Activated CD4-positive, alpha-beta T cell treated with anti-CD3 and anti-CD28 coated beads, Interleukin-2, amount 50 U/mL, for 4 hours (primary cell): ENCODE results near the gene UTP11.
"Not testable (repeated sequence)": the region's sequence is repeated elsewhere in the genome, so short reads cannot be mapped to it uniquely, and the experiment has no call there.

ENCODE experiments used
- DNase-seq, 2 experiments: peaks; one replicate each; pipeline ENCODE4 v3.0.0-alpha.2; 2020

UTP11 gene

DNA sequence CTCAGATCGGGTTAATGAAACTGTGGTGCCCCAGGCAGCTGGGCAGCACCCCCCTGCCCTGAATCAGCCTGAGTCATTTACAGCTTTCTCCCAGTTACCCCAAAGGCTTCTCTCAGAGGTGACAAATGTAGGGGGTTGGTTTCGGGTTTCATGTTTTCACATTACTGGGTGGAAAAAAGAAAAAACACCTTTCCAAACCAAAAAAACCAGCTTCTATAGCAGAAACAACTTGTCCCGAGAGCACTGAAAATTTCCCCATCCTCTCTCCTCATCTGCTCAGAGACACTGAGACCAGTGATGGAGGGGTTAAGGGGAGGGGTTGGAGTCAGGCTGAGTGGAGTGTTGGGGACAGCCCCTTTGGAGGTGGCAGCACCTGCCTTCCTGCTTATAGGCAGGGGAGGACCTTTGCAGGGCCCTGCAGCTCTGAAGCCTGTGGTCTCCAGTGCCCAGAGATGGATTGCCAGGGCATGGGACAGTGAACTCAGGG, 15.6 kb downstream of the UTP11 start:
- DNase-seq = no peak

DNA sequence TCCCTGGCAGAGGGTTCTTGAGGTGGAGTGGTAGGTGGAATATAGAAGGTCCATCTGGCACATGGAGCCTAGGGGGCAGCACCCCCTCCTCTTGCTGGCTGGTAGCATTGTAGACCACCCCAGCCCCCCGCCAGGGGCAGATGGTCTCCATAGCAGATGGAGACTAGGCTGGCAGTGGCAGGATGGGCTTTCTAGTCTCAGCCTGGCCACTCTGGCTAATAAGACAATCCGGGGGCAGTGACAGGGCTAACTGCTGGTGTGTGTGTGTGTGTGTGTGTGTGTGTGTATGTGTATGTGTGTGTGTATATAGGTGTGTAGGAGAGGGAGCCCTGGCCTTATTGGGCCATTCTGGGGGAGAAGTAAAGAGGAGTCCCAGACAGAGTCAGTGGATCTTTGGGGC, 16.1 kb downstream of the UTP11 start:
- no peak for DNase-seq

DNA sequence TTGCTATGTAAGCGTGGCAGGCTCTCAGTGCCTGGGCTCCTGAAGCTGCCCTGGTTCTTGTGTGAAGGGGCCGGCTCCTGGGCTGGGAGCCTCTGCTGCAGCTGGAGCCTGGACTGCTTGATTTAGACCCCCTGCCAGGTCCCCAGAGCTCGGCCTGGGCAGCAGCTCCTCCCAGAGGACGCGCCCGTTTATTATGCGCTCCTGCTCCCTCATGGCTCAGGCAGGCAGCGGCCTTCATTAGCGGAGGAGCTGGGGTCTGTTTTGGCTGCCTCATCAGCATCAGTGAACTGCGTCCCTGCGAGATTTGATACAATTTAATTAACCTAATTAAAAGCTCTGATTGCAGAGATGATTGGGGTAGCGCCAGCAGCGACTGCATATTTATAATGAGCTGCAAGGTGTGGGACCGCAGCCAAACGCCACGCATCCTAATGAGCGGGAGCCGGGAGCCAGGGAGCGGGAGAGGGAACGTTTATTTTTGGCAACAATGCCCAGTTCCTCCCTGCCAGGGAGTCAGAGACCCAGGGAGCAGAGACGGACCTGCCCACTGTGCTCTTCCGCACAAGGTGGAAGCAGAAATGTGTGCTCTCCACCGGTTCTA, 16.6 kb downstream of the UTP11 start:
- DNase-seq = no peak

DNA sequence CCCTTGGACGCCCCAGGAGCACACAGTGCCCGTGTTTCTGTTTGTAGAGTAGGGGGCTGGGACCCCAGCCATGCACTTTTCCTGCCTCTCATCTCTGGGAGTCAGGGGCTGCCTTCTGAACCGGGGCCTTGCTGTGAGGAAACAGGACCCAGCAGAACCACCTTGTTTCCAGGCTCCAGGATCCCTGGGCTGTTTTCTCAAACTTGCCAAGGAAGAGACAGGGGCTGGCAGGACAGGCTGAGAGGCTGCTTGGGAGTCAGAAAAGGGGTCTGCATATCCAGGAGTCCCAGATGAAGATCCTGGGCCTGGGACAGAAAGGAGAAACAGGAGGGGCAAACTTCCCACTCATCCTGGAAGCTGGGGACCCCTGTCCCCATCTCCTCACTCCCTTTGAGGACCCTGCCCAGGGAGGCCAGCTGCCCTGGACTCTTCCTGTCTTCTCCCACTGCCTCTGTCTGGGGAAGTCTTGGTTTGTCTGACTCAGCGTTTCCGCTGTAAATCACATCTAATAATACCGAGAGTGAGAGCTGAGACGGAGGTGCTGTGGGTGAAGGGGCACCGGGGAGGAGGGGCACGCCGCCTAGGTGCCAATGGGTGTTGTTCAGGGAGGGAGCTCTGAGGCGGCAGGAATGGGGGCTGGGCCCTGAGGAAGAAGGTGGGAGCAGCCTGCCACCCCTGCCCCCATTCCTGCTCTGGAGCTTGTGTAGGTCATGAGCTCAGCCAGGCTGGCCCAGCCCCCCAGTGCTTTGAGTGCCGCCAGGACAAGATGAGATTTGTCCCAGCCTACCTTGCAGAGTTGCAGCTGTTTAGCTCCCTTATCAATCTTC, 17.4 kb downstream of the UTP11 start:
- peak; percentile 43 to 45 for DNase-seq

DNA sequence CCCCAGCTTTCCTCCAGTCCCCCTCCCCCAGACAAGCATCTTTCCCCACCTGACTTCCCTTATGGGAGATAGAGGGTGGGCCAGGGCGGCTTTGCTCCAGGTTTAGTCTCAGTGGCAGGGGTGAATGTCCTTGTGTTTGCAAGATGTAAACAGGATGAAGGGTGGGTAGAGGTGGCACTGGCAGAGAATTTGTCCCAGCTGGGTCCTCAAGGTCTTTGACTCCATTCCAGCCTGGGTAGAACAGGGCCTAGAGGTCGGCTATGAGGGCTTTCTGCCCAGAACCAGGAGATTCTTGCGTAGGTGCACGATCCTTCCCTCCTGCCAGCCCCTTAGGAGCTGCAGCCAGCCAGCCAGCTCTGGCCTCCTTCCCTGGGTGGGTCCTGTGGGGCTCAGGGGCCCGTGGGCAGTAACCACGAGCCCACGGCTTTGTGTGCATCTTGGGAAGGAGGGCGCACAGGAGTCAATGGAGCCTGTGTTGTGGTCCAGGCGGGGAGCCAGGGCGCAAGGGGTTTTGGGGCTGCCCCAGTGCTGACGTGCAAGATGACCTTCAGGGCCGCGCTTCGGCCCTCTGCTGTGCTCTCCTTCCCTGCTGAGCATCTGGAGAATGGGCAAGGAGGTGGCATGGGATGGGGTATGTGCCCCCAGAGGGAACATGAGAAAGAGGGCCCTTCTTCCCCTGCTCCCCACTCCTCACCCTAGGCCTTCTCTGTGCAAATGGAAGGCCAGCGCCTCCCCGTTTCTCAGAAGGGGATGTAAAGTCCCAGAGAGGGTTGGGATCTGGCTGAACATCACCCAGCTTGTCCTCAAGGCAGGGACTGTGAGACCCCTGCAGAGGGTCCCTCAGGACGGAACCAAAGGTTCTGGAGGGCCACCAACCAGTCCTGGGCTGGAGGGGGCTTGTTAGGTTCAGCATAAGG, 18.3 kb downstream of the UTP11 start:
- no peak for DNase-seq

DNA sequence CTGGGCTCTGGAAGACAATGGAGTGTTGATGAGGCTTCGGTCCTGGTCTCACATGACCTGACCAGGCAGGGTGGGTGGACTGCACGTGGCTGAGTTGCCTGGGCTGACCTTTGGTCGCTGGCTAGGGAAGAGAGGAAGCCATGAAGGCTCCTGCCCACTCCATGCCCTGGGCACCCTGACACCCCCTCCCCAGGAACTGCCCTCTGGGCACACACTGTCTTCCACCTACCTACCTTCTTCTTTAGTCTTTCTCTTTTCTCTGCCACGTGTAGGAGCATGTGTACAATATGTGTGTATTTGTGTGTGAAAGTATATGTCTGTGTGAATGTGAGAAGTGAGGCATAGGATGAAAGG, 19.0 kb downstream of the UTP11 start:
- DNase-seq = no peak

DNA sequence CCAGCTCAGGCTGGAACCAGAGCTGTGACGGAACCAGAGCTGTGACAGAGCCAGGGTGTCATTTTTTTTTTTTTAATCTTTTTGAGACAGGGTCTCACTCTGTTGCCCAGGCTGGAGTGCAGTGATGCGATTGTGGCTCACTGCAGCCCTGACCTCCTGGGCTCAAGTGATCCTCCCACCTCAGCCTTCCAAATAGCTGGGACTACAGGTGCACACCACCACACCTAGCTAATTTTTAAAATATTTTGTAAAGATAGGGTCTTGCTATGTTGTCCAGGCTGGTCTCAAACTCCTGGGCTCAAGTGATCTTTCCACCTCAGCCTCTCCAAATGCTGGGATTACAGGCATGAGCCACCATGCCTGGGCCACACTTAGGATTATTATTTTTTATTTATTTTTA, 20.5 kb downstream of the UTP11 start:
- not testable (repeated sequence) for DNase-seq

DNA sequence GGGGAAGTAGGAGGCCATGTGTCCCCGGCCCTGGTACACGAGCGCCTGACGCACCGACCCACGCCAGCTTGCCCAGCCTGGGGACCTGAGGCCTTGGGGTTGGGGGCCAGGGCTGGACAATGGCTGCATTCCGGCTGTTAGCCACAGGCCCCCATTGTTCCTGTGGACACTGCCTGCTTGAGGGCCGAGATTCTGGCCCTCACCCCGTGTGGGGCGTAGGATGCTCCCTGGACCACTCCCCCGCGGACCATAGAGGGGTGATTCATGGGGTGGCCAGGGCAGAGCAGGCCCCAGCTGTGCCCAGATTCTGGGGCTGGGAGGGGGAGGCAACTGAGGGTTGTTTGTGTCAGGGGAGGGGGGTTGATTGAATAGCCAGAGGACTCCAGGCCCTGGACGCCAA, 22.3 kb downstream of the UTP11 start:
- DNase-seq = no peak

DNA sequence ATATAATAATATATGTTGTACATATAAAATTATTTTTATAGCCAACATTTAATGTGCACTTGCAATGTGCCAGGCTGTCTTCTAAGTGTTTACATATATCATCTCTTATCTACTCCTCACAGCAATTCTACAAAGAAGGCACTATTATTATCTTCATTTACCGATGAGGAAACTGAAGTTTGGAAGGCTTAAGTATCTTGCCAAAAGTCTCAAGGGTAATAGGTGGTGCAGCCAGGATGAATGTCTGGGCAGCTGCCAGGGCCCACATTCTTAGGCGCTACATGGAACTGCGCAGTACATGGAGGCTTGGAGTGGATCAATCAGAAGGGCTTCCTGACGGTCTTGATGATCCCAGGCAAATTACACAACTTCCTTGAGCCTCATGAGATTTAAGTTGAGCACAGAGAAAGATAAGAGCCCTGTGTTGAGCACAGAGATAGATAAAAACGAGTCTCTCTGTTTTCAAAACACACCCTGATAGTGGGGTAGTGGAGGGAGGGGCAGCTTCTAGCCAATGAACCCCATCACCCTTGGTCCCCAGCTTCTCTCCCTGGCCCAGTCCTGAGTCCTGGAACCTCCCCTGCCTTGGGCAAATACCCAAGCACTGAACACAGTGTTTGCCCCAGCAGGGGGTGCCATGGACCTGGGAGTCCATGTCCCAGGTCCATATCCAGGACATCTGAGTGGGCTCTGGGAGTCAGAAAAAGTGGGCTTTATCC, 24.8 kb downstream of the UTP11 start:
- no peak for DNase-seq

DNA sequence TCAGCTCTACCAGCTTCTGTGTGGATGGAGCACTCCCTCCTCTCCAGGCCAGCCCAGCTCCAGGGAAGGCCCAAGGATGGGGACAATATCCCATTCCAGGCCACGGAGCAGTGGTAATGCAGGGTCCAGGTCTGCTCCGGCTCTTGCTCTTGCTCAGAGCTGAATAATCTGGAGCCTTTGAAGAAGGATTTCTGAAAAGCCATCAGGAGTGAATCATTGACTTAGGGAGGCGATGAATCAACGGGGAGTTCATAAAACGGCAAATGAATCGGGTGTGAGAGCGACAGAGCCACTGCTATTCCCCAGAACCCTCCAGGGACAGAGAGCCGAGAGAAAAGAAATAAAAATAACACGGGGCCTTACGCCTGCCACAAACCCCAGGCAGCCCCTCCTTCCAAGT, 26.3 kb downstream of the UTP11 start:
- DNase-seq = no peak

DNA sequence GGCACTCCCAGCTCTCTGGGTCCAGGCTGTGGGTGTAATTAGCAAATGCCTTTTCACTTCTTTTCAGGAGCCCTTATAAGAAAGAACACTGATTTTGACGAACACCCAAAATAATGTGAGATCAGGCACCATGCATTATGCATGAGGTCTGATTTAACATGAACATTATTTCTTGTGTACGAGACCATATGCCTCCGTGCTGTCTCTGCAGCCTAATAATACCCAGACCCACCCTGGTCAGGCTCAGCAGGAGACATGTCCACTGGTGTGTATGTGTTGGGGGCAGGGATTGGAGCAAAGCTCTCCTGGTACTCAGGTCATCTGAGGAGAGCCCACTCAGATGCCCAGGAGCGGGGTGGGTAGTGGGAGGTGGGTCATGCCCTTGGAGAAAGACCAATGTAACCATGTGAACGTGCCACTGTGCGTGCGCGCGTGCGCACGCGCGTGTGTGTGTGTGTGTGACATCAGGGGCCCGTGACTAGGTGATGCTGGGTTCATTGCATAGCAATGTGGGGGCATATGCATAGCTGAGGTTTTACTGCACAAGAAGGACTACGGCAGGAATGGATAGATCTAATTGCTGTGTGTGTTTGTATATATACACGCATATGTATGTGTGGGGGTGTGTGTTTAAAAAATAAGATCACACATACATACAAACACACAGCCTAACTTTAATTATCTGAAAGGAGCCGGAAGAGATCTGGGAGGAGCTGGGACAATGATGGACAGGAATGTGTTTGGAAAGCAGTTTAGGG, 27.0 kb downstream of the UTP11 start:
- DNase-seq = no peak

DNA sequence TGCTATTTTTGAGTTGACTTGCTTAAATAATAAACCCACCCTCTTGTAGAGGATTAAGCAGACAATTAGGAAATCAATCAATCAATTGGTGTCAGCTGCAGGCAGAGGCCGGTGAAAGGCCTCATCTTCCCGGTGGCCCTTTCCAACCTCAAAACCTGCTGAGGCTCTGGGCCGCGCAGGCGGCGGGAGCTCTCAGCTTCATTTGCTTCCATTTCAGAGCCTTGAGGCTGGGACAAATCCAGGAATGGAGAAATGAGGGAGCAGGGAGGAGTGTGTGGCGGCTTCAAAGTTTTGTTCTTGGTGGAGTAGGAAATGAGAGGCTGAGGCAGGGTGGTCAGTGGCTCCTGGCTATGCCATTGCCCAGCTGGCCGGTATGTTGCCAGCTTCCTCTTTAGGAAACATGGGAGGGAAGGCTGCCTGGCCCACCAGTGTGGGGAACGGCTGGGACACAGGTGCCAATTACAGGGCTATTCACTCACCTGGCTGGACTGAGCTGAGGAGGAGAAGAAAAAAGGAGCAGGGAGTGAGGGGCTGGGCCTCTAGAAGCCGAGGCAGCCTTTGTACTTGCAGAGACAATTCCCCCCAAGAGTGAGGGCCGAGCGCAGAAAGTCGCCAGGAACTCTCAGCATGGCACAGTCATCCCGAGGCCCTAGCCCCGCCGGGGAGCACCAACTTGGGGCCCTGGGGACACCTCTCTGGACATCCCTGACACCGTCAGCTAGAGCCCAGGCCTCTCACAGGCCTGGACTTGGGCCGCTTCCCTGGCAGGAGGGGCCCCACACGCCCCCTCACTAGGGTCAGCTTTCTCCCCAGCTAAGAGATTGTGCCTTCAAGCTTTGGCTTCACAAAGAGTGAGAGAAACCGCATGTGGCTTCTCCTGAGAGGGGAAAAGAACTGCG, 29.7 kb downstream of the UTP11 start:
- no peak for DNase-seq

DNA sequence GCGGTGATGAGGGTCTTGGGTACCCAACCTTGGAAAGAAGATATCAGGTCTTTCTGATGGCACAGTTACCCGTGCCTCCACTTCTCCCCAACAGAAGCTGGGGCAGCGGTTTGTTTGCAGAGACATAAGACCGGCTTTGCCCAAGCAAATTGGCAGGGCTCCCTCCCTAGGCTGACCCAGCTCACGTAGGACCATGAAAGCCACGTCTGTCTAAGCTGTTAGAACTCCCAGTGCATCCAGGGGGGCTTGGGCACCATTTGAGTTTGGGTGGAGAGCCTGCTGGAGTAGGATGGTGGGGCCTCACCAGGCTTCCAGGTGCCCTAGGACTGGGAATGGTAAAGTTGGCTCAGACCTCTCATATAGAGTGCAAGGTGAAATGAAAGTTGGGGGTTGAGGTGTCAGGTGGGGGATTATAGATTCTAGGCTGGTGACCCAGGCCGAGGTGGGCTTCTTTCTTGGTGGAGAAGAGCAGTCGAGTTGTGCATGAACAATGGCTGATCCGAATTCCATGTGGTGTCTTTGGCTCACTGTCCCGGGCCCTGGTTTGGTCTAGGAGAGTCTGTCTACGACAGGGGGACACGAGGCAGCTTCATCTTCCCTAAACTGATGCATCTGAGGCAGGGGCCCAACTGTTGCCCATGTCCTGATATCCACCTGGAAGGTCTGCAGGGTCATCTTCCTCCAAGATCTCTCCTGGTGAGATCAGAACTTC, 30.7 kb downstream of the UTP11 start:
- DNase-seq = no peak

DNA sequence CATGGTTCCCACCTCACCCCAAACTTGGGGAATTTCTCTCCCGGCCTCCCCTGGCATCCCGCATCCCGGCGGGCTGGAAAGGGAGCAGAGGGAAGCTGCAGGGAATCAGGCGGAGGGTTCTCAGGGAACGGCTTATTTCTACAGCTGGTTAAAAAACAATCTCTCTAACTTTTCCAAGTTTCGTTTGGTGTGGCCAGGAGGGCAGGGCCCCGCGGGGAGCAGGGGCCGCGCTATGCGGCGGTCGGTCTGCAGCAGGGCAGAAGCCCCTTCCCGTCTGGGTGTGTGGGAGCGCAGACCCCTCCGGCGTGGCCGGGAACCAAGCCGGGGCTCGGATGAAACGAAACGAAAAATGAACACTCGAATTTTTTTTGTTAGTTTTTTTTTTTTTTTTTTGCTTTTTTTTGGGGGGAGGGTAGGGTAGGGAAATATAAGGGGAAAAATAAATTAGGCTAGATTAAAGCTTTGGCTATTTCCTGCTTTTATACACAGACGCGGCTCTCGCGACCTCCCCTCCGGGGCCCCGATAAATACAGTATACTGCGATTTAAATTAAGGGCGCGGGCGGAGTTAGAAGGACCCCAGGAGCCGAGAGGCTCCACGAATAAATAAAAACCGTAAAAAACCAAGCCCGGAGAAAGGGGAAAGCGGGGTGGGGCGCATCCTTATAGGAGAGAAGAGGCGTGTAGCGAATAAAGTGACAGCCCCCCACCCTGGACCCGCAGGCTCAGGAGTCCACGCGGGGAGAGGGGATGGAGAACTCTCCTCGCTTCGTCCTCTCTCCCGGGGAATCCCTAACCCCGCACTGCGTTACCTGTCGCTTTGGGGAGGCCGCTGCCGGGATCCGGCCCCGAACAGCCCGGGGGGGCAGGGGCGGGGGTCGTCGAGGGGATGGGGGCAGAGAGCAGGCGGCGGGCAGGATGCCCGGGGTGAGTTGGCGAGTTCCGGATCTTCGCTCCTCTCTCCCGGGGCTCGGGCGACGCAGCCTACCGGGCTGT, 32.0 kb downstream of the UTP11 start:
- DNase-seq = no peak

DNA sequence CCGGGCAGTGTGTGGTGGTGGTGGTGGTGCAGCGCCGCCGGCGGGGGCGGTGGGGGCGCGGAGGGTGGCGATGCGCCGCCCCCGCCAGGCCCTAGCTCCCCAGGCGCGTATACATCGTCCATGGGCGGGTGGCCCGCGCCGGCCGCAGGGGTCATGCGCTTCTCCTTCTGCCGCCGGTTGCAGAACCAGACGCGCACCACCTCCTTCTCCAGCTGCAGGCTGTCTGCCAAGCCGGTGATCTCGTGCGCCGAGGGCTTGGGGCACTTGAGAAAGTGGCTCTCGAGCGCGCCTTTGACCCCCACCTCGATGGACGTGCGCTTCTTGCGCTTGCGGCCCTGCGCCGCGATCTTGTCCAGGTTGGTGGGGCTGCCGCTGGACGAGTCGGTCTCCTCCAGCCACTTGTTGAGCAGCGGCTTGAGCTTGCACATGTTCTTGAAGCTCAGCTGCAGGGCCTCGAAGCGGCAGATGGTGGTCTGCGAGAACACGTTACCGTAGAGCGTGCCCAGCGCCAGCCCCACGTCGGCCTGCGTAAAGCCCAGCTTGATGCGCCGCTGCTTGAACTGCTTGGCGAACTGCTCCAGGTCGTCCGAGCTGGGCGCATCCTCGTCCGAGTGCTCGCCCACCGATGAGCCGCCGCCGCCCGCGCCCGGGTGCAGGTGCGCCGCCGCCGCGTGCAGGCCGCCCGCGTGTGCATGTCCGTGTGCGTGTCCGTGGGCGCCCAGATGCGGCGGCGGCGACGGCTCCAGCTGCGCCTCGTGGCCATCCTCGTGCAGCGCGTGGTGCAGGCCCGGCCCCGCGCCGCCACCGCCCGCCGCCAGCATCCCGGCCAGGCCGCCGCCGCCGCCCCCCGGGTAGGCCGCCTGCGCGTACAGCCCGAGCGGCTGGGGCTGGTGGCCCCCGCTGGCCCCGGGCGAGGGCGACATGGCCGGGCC, 33.1 kb downstream of the UTP11 start:
- no peak for DNase-seq

DNA sequence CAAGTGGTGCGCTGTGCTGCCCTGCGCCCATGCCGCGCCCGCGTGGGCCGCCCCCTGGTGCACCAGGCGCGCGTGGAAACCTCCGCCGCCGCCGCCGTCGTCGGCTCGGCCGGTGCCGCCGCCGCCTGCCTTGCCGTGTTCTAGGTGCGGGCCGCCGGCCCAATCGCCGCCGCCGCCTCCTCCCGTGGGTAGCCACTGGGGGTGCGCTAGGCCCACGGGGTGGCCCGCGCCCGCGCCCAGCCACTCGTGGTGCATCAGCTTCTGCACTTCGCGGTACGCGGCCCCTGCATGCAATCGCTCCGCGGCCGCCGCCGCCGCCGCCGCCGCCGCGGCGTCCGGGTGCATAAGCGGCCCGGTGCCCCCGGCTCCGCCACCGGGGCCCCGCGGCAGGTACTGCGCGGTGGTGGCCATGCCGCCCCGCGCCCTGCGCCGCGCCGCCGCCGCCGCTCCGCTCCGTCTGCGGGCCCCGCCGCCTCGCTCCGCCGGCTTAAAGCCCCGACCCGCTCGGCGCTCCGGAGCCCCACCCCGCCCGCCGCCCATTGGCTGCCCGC, 33.9 kb downstream of the UTP11 start, which contains the start of gene POU3F1:
TSS of gene POU3F1 (minus strand) at position 461 of the 551 bp plus-strand sequence. CDS start at position 411, 50 bp downstream.
- DNase-seq = no peak

DNA sequence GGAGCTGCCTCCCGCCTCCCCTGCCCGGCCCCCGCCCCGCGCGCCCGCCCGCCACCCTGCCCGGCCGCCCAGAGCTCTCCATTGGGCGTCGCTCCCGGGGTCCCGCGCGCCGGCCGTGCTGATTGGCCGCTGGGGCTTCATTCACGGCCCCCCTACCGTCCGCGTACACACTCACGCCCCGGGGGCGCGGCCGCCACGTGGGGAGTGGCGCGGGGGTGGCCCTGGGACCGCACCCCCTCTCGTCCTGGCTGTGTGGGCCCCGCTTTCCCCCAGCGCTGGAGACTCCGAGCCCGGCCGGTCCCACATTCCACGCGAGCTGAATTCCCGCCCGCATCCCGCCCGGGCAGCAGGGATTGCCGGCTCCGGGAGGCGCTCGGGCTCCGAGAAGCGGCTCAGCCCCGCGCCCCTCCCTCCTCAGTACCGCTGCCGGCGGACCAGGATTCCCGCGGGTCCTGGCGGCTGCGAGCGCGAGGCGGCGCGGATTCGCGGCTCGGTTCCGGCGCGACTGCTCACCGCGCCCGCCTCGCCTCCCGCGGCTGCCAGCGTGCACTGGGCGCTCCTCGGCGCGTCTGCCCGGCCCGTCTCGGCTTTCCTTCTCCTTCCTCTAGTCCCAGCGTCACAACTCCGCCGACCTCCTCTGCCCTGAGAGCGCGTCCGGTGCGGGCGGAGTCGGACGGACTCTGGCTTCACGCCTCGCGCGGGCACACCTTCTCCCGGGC, 34.5 kb downstream of the UTP11 start:
- peak; percentile 68 to 75 for DNase-seq
